Naive B cell (primary cell): ENCODE results near the gene RFXAP. TPM values are rescaled to one million over a fixed set of nuclear protein-coding genes. Genes with fewer than 3 reads are reported as not detected.

Source experiments
- ATAC-seq, 2 donors: fragments of 150-1000 bp; cut with Tn5 transposase; 2 replicates each; pipeline ENCODE4 v1.10.0; 2021; ENCODE audit warnings: low read depth in 2 of 2, mild to moderate bottlenecking in 2 of 2, moderate library complexity in 2 of 2
- DNase-seq: peaks from one replicate; pipeline ENCODE4 v3.0.0; 2022
- H3K27ac Mint-ChIP-seq, 6 donors: one replicate each; pipeline ENCODE4 v1.8.0; 2020 to 2022; ENCODE audit warnings: mild to moderate bottlenecking in 6 of 6, mixed read lengths in 6 of 6, moderate library complexity in 5 of 6, inconsistent platforms in 2 of 6
- H3K27me3 Mint-ChIP-seq, 3 donors: one replicate each; pipeline ENCODE4 v1.8.0; 2021 to 2022; ENCODE audit warnings: mixed read lengths in 3 of 3, mild to moderate bottlenecking in 1 of 3
- H3K36me3 Mint-ChIP-seq, 2 donors: one replicate each; pipeline ENCODE4 v1.8.0; 2020 to 2022; ENCODE audit warnings: mixed read lengths in 2 of 2, inconsistent platforms in 1 of 2, mild to moderate bottlenecking in 1 of 2
- H3K4me1 Mint-ChIP-seq, 3 donors: one replicate each; pipeline ENCODE4 v1.8.0; 2020 to 2022; ENCODE audit warnings: mixed read lengths in 3 of 3, inconsistent platforms in 1 of 3, mild to moderate bottlenecking in 1 of 3, moderate library complexity in 1 of 3
- H3K4me3 Mint-ChIP-seq, 8 donors: one replicate each; pipeline ENCODE4 v1.8.0; 2020 to 2022; ENCODE audit warnings: mild to moderate bottlenecking in 8 of 8, mixed read lengths in 8 of 8, moderate library complexity in 8 of 8, inconsistent platforms in 2 of 8
- H3K9me3 Mint-ChIP-seq, 7 donors: one replicate each; pipeline ENCODE4 v1.8.0; 2020 to 2022; ENCODE audit warnings: mixed read lengths in 7 of 7, mild to moderate bottlenecking in 5 of 7, inconsistent platforms in 2 of 7, moderate library complexity in 1 of 7
- polyA plus RNA-seq, 6 donors: library from polyadenylated mRNA; unstranded; fragments of 300-500 nt; fragmentation: Illumina TruSeq; gene quantifications; one replicate each; pipeline ENCODE4 v1.2.3, GENCODE V29; 2021; ENCODE audit warnings: low read depth in 6 of 6

Gene RFXAP
- polyA plus RNA-seq, 6 donors from 2014 or later: 3.3 to 10.3 (median 6.1) TPM

DNA sequence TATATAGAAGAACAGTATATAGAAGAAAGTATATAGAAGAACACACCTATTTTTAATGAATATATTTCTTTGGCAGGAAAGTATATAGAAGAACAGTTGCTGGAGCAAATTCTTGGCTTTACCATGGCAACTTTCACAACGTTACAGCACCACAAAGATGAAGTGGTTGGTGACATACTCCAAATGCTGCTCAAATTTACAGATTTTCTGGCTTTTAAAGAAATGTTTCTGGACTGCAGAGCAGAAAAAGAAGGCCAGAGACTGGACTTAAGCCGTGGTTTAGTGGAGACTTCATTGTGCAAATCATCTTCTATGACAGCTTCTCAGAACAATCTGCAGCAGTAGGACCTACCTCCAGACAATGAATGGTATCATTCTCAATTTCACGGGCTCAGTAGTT, 24.3 kb upstream of the RFXAP start:
- H3K27ac Mint-ChIP-seq: no peak overlapping the region
- peaks cover 21 to 25% (median 24%) of the 10 kb centered on the region in 3 donors for H3K27me3 Mint-ChIP-seq
- H3K4me1 Mint-ChIP-seq: no peaks in the 10 kb centered on the region
- no peak for ATAC-seq
- no peaks in the 10 kb centered on the region for H3K36me3 Mint-ChIP-seq
- H3K4me3 Mint-ChIP-seq: no peak overlapping the region
- H3K9me3 Mint-ChIP-seq: no peaks in the 10 kb centered on the region
- DNase-seq: no peak

DNA sequence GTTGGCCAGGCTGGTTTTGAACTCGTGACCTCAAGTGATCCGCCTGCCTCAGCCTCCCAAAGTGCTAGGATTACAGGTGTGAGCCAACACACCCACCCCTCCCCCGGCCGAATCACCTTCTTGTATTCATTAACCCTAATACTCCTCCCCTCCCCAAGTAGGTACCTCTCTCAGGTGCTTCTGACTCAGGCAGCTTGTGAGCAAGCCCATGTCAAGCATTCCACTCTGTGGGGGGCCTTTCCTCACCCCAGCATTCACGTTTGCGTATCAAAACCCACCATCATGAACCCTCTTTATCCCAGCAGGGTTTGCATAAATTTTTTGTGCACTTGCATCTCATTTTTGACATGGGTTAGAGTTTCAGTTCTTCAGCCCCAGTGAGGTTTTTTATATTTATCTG, 23.6 kb upstream of the RFXAP start:
- ATAC-seq: no peak
- Mint-ChIP-seq H3K9me3 (no peaks in the 10 kb centered on the region), H3K4me3 (no peak overlapping the region), H3K27me3 (peaks cover 24 to 33% (median 25%) of the 10 kb centered on the region in 3 donors), H3K4me1 (no peaks in the 10 kb centered on the region), H3K27ac (no peak overlapping the region), H3K36me3 (no peaks in the 10 kb centered on the region)
- DNase-seq: no peak

DNA sequence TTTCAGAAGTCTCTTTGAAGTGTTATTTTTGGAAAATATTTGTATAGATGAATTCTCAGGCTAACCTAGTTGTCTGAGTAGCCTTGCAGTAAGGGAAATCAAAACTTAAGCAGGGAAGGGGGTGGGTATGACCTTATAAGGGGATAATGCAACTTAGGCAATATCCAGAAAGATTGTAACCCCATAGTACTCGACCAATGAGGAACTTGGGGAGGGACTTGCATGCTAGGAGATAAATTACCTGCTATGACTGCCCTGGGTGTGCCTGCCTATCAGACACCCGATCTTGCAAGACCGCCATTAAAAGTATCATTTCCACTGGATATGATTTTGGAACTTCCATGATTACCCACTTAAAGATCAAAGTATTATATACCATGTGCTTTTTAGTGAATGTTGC, 23.0 kb upstream of the RFXAP start:
- Mint-ChIP-seq H3K4me1 (no peaks in the 10 kb centered on the region), H3K4me3 (no peak overlapping the region), H3K27me3 (peaks cover 24 to 37% (median 27%) of the 10 kb centered on the region in 3 donors), H3K9me3 (no peaks in the 10 kb centered on the region), H3K27ac (no peak overlapping the region), H3K36me3 (no peaks in the 10 kb centered on the region)
- no peak for ATAC-seq
- DNase-seq: no peak

DNA sequence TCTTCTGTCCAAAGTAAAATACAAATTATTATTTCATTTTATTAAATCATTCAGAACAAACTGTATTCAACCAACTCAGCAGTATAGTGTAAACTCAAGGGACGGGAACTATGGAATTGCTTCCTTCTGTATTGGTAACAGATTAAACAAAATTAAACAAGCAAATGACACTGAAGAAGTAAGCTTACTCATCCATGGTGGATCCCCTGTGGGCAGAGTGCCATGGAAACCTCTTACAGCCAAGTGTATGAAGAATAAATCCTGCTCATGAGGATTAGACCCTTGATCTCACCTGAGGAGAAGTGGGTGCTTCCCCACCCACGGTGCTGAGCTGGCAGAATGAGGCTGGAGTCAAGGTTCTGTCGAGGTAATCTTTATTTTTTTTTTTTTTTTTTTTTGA, 18.0 kb upstream of the RFXAP start:
- peaks cover 9 to 11% (median 9%) of the 10 kb centered on the region in 3 donors for H3K4me1 Mint-ChIP-seq
- ATAC-seq: no peak

DNA sequence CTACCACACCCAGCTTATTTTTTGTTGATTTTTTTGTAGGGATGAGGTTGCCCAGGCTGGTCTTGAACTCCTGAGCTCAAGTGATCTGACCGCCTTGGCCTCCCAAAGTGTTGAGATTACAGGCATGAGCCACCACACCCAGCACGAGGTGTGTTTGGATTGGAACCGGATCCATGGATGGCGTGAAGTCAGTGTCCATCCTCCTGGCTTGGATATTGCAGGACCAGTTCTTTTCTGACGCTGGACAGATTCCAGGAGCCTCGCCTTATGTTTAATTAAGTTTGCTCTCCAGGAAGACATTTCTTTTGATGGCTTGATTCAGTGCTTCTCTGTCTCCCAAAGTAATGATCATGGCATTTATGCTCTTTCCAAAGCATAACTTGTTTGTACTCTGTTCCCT, 14.4 kb upstream of the RFXAP start:
- Mint-ChIP-seq H3K9me3 (no peaks in the 10 kb centered on the region), H3K36me3 (no peaks in the 10 kb centered on the region), H3K27ac (no peak overlapping the region), H3K27me3 (peaks cover 3 to 13% (median 11%) of the 10 kb centered on the region in 3 donors), H3K4me3 (no peak overlapping the region), H3K4me1 (peaks cover 16 to 22% (median 19%) of the 10 kb centered on the region in 3 donors)
- DNase-seq: no peak
- ATAC-seq: no peak

More for the DNA sequence above, 18.0 kb upstream of the RFXAP start:
- H3K4me3 Mint-ChIP-seq: no peak overlapping the region
- no peaks in the 10 kb centered on the region for H3K9me3 Mint-ChIP-seq
- peaks cover 16 to 27% (median 22%) of the 10 kb centered on the region in 3 donors for H3K27me3 Mint-ChIP-seq
- no peak overlapping the region for H3K27ac Mint-ChIP-seq
- no peak for DNase-seq
- no peaks in the 10 kb centered on the region for H3K36me3 Mint-ChIP-seq

DNA sequence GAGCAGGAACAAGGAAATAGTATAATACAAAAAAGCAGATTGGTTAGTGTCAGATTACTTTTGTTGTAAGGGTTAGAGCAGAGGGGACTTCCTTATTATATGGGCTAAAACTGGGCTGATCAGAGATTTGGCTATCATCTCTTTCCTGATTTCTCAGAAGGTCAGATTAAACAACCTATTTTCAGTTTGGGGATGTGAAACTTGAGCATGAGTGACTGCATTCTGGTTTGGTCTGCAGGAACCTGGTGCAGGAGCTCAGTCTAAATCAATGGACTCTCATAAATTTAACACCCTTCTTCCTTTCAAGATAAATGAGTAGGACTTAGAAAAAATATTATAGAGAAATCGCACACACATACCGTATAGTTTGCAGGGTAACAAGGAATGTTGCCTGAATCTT, 12.9 kb upstream of the RFXAP start:
- Mint-ChIP-seq H3K4me3 (peak overlapping the region in 3 of 8 donors; percentile 26 to 60 (median 35)), H3K9me3 (no peaks in the 10 kb centered on the region), H3K36me3 (no peaks in the 10 kb centered on the region), H3K27me3 (peaks cover 7 to 16% (median 14%) of the 10 kb centered on the region in 3 donors), H3K27ac (peak overlapping the region in 4 of 6 donors; percentile 4 to 89 (median 49)), H3K4me1 (peaks cover 16 to 22% (median 19%) of the 10 kb centered on the region in 3 donors)
- ATAC-seq (peak; percentile 93 to 94), DNase-seq (peak; percentile 39)

DNA sequence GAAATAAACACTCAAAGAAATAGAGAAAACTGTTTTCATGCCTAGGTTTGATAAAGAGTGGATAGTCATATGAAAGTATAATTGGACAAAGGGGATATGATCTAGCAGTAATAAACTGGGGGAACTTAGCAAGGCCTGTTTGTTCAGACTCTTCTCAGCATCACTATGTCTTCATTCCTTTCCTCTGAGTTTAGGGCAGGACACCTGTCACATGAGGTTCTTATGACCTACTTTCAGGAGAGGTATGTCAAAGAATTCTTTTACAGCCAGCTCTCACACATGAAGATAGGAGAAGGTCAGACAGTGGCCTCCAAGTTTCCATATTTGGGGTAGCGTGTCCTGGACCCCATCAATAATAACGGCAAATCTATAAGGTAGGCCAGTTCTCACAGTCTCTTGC, 11.4 kb upstream of the RFXAP start:
- no peak for DNase-seq
- H3K9me3 Mint-ChIP-seq: no peaks in the 10 kb centered on the region
- no peak overlapping the region for H3K27ac Mint-ChIP-seq
- peaks cover 7 to 30% (median 25%) of the 10 kb centered on the region in 3 donors for H3K27me3 Mint-ChIP-seq
- no peak for ATAC-seq
- peaks cover 16 to 22% (median 19%) of the 10 kb centered on the region in 3 donors for H3K4me1 Mint-ChIP-seq
- H3K36me3 Mint-ChIP-seq: no peaks in the 10 kb centered on the region
- H3K4me3 Mint-ChIP-seq: no peak overlapping the region

DNA sequence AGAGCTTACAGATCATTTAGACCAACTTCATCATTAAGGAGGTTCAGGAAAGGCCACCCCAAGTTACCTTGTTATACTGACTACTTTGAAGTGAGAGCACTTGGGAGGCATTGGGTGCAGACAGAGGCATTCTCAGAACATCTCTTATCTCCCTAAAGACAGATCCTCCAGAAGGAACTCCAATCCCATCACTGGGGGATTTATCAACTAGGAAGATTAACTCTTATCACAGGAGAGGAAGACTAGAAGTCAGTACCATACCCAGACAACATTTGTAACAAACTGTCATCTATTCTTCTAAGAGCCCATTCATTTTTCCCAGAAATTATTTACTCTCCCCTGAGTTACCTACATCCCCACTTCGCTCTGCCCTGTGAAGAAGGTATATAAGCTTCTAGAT, 5.8 kb upstream of the RFXAP start:
- DNase-seq (no peak), ATAC-seq (no peak)
- Mint-ChIP-seq H3K4me3 (no peak overlapping the region), H3K27ac (no peak overlapping the region), H3K27me3 (peaks cover 21 to 46% (median 42%) of the 10 kb centered on the region in 3 donors), H3K4me1 (peaks cover 1 to 2% (median 2%) of the 10 kb centered on the region in 3 donors), H3K9me3 (no peaks in the 10 kb centered on the region), H3K36me3 (no peaks in the 10 kb centered on the region)

DNA sequence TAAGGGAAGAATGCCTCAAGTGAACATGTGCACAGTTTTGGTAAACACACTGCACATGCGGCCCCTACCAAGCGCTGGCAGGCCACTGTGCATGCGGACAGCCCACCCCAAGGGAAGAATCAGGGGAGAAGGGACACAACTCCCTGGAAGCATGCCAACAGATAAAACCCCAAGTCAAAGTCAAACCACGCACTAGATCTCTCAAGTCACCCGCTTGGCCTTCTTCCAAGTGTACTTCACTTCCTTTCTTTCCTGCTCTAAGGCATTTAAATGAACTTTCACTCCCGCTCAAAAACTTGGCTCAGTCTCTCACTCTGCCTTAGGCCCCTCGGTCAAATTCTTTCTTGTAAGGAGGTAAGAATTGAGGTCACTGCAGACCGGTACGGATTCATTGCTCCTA, 4.6 kb upstream of the RFXAP start:
- Mint-ChIP-seq H3K4me3 (no peak overlapping the region), H3K4me1 (peaks cover 9 to 14% (median 10%) of the 10 kb centered on the region in 3 donors), H3K27me3 (peaks cover 21 to 46% (median 42%) of the 10 kb centered on the region in 3 donors), H3K36me3 (no peaks in the 10 kb centered on the region), H3K27ac (no peak overlapping the region), H3K9me3 (no peaks in the 10 kb centered on the region)
- DNase-seq (no peak), ATAC-seq (no peak)

DNA sequence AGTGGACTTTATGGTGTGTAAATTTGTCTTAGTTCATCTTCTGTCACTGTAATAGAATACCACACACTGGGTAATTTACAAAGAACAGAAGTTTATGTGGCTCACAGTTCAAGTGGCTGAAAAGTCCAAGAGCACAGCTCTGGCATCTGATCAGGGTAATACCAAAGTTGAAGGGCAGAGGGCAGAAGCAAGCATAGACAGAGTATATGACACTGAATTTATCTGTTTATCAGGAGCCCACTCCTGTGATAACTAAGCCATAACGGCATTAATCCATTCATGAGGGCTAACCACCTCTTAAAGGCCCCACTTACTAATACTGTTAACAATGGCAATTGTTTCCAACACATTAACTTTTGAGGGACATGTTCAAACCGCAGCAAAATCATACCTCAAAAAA, 4.0 kb upstream of the RFXAP start:
- ATAC-seq (no peak), DNase-seq (no peak)
- Mint-ChIP-seq H3K27ac (no peak overlapping the region), H3K9me3 (no peaks in the 10 kb centered on the region), H3K4me1 (peaks cover 15 to 20% (median 16%) of the 10 kb centered on the region in 3 donors), H3K27me3 (peaks cover 18 to 42% (median 36%) of the 10 kb centered on the region in 3 donors), H3K4me3 (peak overlapping the region in 1 of 8 donors; percentile 30), H3K36me3 (no peaks in the 10 kb centered on the region)

DNA sequence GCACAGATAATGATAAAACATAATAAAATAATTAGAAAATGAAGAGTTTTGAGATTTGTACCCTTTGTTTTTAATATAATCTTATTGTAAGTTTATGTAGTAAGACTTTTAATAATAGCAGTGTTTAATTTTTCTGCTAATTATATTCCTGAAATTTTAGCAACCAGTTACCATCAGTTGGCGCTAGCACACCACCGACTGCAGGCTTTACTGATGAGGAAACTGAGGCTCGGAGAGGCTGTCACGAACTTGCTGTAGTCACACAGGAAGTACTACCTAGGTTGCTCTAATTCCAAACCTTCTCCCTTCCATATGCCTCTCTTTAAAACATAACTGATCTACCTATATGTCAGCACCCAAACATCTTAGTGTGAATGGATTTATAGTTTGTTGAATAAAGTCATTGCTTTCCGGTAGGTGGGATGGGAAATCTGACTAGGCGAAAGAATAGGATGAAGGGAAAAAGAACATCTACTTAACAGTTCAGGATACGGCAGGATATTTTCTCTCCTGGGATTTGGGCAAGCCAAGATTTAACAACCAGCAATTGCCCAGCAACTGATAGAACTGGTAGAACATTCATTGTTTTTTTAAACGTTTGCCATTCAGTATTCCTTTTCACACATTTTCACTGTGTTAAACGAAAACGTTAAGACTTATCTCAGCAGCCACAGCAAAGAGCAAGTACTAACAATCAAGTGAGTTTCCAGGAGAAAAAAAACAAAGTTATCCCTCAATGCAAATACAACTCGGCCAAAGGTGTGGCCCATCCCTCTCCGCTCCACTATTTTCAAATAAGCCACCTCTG, 822 bp upstream of the RFXAP start:
- no peak for ATAC-seq
- peaks cover 9 to 15% (median 15%) of the 10 kb centered on the region in 3 donors for H3K27me3 Mint-ChIP-seq
- no peak for DNase-seq
- H3K4me3 Mint-ChIP-seq: peak overlapping the region; percentile 92 to 98 (median 96)
- H3K9me3 Mint-ChIP-seq: no peaks in the 10 kb centered on the region
- peak overlapping the region; percentile 63 to 99 (median 94) for H3K27ac Mint-ChIP-seq
- no peaks in the 10 kb centered on the region for H3K36me3 Mint-ChIP-seq
- peaks cover 23 to 43% (median 41%) of the 10 kb centered on the region in 3 donors for H3K4me1 Mint-ChIP-seq

DNA sequence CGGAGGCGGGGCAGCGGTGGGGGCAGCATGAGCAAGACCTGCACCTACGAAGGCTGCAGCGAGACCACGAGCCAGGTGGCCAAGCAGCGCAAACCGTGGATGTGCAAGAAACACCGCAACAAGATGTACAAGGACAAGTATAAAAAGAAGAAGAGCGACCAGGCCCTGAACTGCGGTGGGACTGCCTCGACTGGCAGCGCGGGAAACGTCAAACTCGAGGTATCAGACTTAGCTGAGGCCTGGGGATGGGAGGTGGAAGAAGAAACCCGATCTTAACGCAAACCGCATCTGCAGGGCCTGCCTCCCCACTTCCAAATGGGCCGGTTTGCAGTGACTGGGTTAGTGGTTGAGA, 693 bp downstream of the RFXAP start:
- peaks cover under 1 to 3% (median under 1%) of the 10 kb centered on the region in 3 donors for H3K27me3 Mint-ChIP-seq

DNA sequence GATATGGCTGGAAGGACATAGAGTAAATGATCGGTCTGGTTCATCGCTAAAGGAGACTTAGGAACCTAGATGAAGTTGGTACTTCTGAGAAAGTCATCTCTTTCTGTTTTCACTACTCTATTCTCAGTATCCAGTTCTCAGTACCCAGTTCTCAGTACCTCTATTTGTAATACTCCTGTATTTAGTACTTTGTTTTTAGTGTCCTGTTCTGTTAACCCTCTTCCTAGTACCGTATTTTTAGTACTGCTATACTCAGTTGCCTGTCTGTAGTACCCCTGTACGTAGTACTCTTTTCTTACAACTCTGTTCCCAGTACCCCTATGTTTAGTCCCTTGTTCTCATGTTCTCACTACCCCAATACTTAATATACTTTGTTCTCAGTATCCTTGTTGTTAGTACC, 1.2 kb downstream of the RFXAP start:
- DNase-seq (peak; percentile 9), ATAC-seq (no peak)
- H3K27me3 Mint-ChIP-seq: no peaks in the 10 kb centered on the region
- H3K36me3 Mint-ChIP-seq: no peaks in the 10 kb centered on the region
- peak overlapping the region; percentile 92 to 98 (median 96) for H3K4me3 Mint-ChIP-seq
- peaks cover 25 to 55% (median 51%) of the 10 kb centered on the region in 3 donors for H3K4me1 Mint-ChIP-seq
- H3K9me3 Mint-ChIP-seq: no peaks in the 10 kb centered on the region
- H3K27ac Mint-ChIP-seq: peak overlapping the region; percentile 60 to 95 (median 92)

More for the DNA sequence above, 693 bp downstream of the RFXAP start:
- peak; percentile 9 to 13 for ATAC-seq
- no peak for DNase-seq
- Mint-ChIP-seq H3K4me3 (peak overlapping the region; percentile 92 to 98 (median 96)), H3K9me3 (no peaks in the 10 kb centered on the region), H3K36me3 (no peaks in the 10 kb centered on the region), H3K27ac (peak overlapping the region; percentile 88 to 95 (median 94)), H3K4me1 (peaks cover 25 to 51% (median 50%) of the 10 kb centered on the region in 3 donors)

DNA sequence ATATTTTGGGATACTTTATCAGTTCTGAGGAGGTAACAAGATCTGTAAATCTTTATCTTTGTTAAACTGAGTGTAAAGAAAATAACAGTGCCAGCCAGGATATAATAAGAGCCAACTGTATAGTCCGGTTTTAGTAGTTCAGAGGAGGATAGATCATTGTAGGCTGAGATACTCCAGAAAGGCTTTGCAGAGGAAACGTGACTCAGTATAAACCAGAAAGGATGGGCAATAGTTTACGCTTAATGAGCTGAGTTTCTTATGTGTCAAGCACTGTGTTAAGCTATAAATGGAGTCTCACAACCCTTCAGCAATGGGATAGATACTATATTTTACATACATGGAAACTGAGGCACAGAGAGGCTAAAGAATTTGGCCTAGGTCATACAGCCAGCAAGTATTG, 3.8 kb downstream of the RFXAP start:
- Mint-ChIP-seq H3K4me3 (no peak overlapping the region), H3K36me3 (no peaks in the 10 kb centered on the region), H3K27ac (peak overlapping the region in 1 of 6 donors; percentile 5), H3K4me1 (peaks cover 25 to 55% (median 51%) of the 10 kb centered on the region in 3 donors), H3K9me3 (no peaks in the 10 kb centered on the region), H3K27me3 (no peaks in the 10 kb centered on the region)
- no peak for DNase-seq
- ATAC-seq: no peak
